Measurements from ENCODE around the gene ANGPTL4. TPM values are rescaled to one million over a fixed set of nuclear protein-coding genes. Genes with fewer than 3 reads are reported as not detected.

Gene ANGPTL4
- total and polyA plus RNA-seq, 2 of the 13 experiments (the other 11 are each of a cell fraction or from before 2014, with no cell fraction given), result 0.80 to 21.7 TPM

DNA sequence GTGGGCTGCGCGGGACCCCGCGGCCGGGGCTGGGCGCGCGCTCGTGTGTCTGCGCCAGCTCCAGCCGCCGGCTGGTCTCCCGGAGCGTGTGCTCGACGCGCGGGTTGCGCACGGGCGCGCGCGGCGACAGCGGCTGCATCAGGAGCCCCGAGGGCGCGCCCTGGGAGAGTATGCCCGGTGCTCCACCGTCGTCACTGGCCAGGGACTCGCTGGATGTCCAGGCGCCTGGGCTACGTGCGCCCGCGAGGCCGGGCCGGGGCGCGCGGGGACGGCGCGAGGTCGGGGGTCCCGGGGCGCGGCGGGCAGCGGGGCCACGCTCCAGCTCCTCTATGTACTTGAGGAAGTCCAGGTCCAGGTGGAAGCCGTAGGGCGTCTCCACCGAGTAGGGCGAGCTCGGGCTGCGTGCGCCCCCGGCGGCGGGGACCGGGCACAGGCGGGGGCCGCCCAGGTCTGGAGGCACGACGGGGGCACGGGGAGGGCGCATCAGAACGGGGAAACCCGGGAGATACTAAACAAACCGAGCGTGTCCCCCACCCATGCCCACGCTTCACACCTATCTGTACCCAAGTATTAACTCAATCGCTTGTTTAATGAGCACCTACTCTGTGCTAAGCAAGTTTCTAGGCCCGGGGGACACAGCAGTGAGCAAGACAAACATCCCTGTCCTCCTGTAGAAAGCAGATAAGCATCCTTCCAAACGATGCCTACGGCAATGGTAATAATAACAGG lies 28.4 kb upstream of the ANGPTL4 start (continued):
- TF ChIP-seq, protein P1, sequence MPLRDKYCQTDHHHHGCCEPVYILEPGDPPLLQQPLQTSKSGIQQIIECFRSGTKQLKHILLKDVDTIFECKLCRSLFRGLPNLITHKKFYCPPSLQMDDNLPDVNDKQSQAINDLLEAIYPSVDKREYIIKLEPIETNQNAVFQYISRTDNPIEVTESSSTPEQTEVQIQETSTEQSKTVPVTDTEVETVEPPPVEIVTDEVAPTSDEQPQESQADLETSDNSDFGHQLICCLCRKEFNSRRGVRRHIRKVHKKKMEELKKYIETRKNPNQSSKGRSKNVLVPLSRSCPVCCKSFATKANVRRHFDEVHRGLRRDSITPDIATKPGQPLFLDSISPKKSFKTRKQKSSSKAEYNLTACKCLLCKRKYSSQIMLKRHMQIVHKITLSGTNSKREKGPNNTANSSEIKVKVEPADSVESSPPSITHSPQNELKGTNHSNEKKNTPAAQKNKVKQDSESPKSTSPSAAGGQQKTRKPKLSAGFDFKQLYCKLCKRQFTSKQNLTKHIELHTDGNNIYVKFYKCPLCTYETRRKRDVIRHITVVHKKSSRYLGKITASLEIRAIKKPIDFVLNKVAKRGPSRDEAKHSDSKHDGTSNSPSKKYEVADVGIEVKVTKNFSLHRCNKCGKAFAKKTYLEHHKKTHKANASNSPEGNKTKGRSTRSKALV (CRISPR knock-in tag; IDR thresholded peaks at IDR 0.05), result peak; percentile 75
- 0 out of 2 replicates have a peak, but pooled peaks have one; percentile 20 for TF ChIP-seq ZBTB7B (CRISPR knock-in tag; IDR thresholded peaks at IDR 0.05)
- TF ChIP-seq ZBTB42 (CRISPR knock-in tag; IDR thresholded peaks at IDR 0.05), result no peak
- TF ChIP-seq, protein P2, sequence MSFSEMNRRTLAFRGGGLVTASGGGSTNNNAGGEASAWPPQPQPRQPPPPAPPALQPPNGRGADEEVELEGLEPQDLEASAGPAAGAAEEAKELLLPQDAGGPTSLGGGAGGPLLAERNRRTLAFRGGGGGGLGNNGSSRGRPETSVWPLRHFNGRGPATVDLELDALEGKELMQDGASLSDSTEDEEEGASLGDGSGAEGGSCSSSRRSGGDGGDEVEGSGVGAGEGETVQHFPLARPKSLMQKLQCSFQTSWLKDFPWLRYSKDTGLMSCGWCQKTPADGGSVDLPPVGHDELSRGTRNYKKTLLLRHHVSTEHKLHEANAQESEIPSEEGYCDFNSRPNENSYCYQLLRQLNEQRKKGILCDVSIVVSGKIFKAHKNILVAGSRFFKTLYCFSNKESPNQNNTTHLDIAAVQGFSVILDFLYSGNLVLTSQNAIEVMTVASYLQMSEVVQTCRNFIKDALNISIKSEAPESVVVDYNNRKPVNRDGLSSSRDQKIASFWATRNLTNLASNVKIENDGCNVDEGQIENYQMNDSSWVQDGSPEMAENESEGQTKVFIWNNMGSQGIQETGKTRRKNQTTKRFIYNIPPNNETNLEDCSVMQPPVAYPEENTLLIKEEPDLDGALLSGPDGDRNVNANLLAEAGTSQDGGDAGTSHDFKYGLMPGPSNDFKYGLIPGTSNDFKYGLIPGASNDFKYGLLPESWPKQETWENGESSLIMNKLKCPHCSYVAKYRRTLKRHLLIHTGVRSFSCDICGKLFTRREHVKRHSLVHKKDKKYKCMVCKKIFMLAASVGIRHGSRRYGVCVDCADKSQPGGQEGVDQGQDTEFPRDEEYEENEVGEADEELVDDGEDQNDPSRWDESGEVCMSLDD (CRISPR knock-in tag; IDR thresholded peaks at IDR 0.05; ENCODE audit: borderline replicate concordance), result no peak
- no peak for TF ChIP-seq FOSL2 (CRISPR knock-in tag; IDR thresholded peaks at IDR 0.05)
- TF ChIP-seq ZNF253 (CRISPR knock-in tag; IDR thresholded peaks at IDR 0.05; ENCODE audit: borderline replicate concordance), result no peak
- no peak for TF ChIP-seq HOXA9 (CRISPR knock-in tag; IDR thresholded peaks at IDR 0.05; ENCODE audit: borderline replicate concordance)
- TF ChIP-seq, protein P3, sequence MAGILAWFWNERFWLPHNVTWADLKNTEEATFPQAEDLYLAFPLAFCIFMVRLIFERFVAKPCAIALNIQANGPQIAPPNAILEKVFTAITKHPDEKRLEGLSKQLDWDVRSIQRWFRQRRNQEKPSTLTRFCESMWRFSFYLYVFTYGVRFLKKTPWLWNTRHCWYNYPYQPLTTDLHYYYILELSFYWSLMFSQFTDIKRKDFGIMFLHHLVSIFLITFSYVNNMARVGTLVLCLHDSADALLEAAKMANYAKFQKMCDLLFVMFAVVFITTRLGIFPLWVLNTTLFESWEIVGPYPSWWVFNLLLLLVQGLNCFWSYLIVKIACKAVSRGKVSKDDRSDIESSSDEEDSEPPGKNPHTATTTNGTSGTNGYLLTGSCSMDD (CRISPR knock-in tag; IDR thresholded peaks at IDR 0.05), result no peak
- TF ChIP-seq SRSF9 (IDR thresholded peaks at IDR 0.05; ENCODE audit: borderline replicate concordance, insufficient read depth, low read depth, low read length, poor library complexity, severe bottlenecking), result no peak
- TF ChIP-seq, protein P4, sequence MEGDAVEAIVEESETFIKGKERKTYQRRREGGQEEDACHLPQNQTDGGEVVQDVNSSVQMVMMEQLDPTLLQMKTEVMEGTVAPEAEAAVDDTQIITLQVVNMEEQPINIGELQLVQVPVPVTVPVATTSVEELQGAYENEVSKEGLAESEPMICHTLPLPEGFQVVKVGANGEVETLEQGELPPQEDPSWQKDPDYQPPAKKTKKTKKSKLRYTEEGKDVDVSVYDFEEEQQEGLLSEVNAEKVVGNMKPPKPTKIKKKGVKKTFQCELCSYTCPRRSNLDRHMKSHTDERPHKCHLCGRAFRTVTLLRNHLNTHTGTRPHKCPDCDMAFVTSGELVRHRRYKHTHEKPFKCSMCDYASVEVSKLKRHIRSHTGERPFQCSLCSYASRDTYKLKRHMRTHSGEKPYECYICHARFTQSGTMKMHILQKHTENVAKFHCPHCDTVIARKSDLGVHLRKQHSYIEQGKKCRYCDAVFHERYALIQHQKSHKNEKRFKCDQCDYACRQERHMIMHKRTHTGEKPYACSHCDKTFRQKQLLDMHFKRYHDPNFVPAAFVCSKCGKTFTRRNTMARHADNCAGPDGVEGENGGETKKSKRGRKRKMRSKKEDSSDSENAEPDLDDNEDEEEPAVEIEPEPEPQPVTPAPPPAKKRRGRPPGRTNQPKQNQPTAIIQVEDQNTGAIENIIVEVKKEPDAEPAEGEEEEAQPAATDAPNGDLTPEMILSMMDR (CRISPR knock-in tag; IDR thresholded peaks at IDR 0.05), result peak; percentile 24; the same call in 1 of the 2 replicates
- no peak for TF ChIP-seq ZSCAN31 (CRISPR knock-in tag; IDR thresholded peaks at IDR 0.05; ENCODE audit: low read depth)
- TF ChIP-seq, protein P5, sequence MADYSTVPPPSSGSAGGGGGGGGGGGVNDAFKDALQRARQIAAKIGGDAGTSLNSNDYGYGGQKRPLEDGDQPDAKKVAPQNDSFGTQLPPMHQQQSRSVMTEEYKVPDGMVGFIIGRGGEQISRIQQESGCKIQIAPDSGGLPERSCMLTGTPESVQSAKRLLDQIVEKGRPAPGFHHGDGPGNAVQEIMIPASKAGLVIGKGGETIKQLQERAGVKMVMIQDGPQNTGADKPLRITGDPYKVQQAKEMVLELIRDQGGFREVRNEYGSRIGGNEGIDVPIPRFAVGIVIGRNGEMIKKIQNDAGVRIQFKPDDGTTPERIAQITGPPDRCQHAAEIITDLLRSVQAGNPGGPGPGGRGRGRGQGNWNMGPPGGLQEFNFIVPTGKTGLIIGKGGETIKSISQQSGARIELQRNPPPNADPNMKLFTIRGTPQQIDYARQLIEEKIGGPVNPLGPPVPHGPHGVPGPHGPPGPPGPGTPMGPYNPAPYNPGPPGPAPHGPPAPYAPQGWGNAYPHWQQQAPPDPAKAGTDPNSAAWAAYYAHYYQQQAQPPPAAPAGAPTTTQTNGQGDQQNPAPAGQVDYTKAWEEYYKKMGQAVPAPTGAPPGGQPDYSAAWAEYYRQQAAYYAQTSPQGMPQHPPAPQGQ (CRISPR knock-in tag; IDR thresholded peaks at IDR 0.05; ENCODE audit: borderline replicate concordance), result no peak
- no peak for TF ChIP-seq IKZF1 (IDR thresholded peaks at IDR 0.05)
- TF ChIP-seq ZMAT3 (CRISPR knock-in tag; conservative IDR thresholded peaks at IDR 0.05), result no peak
- no peak for TF ChIP-seq DR1 (CRISPR knock-in tag; IDR thresholded peaks at IDR 0.05)
- peak; percentile 69 for TF ChIP-seq BCL6 (CRISPR knock-in tag; IDR thresholded peaks at IDR 0.05)
